ENCODE results near the gene DYNLT5. TPM values are rescaled to one million over a fixed set of nuclear protein-coding genes. Genes with fewer than 3 reads are reported as not detected.
A peak's percentile ranks its signal among the peaks of the same experiment; 100 is the strongest.

The DYNLT5 gene
- total and polyA plus RNA-seq, 4 donors, result 0.55 to 3.1 (median 1.5) TPM

- no peaks in the 10 kb centered on the region for H3K9me3 ChIP-seq (ENCODE audit: control insufficient read depth in 4 of 4, low read length in 3 of 4)
- H3K27ac ChIP-seq (ENCODE audit: low read depth in 1 of 2, low read length in 2 of 2), result no peak overlapping the region
- H3K4me3 ChIP-seq (ENCODE audit: low read depth in 1 of 3, low read length in 3 of 3), result no peak overlapping the region
- WGBS, result 34% methylated on average over 2 of the region's 2 CpGs
- no peak for TF ChIP-seq TAF1 (conservative IDR thresholded peaks at IDR 0.05)
- no peak for TF ChIP-seq FOXA1 (IDR thresholded peaks at IDR 0.05)
- no peak for TF ChIP-seq JUND (IDR thresholded peaks at IDR 0.05)
- peak; percentile 85 to 89 for TF ChIP-seq HNF4A (conservative IDR thresholded peaks at IDR 0.05)
- TF ChIP-seq ZBTB33 (IDR thresholded peaks at IDR 0.05), result no peak
- no peak for TF ChIP-seq YY1 (IDR thresholded peaks at IDR 0.05)
- peak; percentile 90 for TF ChIP-seq SP1 (IDR thresholded peaks at IDR 0.05)
- no peak for TF ChIP-seq CTCF (IDR thresholded peaks at IDR 0.05; ENCODE audit: low read depth, low read length, missing input control)
- peak; percentile 6 to 14 for TF ChIP-seq RXRA (IDR thresholded peaks at IDR 0.05)
- no peak for TF ChIP-seq RAD21 (IDR thresholded peaks at IDR 0.05)
- no peak for TF ChIP-seq NR2F2 (IDR thresholded peaks at IDR 0.05)
- TF ChIP-seq HNF4G (IDR thresholded peaks at IDR 0.05), result peak; percentile 66
- TF ChIP-seq REST (IDR thresholded peaks at IDR 0.05), result peak; percentile 39
- no peaks in the 10 kb centered on the region for H3K27me3 ChIP-seq (ENCODE audit: control insufficient read depth in 4 of 4, insufficient read depth in 4 of 4, low read length in 3 of 4)
- H3K4me1 ChIP-seq (ENCODE audit: control insufficient read depth in 4 of 4, insufficient read depth in 4 of 4, low read length in 3 of 4), result peaks cover 3 to 13% (median 6%) of the 10 kb centered on the region in 4 donors
- H3K9ac ChIP-seq (ENCODE audit: low read depth in 1 of 2, low read length in 2 of 2), result no peak overlapping the region
- no peak for DNase-seq (ENCODE audit: low spot score)
- no peaks in the 10 kb centered on the region for H3K36me3 ChIP-seq (ENCODE audit: control insufficient read depth in 4 of 4, insufficient read depth in 3 of 4, low read depth in 1 of 4, low read length in 3 of 4)
Measured at GRCh38 chr1:66737836-66738235, 14.4 kb upstream of the DYNLT5 start.

- DNase-seq (ENCODE audit: low spot score), result no peak
- no peak overlapping the region for H3K27ac ChIP-seq (ENCODE audit: low read depth in 1 of 2, low read length in 2 of 2)
- no peak overlapping the region for H3K9ac ChIP-seq (ENCODE audit: low read depth in 1 of 2, low read length in 2 of 2)
- no peaks in the 10 kb centered on the region for H3K36me3 ChIP-seq (ENCODE audit: control insufficient read depth in 4 of 4, insufficient read depth in 3 of 4, low read depth in 1 of 4, low read length in 3 of 4)
- WGBS, result 84% methylated on average over 9 of the region's 9 CpGs
- H3K9me3 ChIP-seq (ENCODE audit: control insufficient read depth in 4 of 4, low read length in 3 of 4), result no peaks in the 10 kb centered on the region
- no peaks in the 10 kb centered on the region for H3K27me3 ChIP-seq (ENCODE audit: control insufficient read depth in 4 of 4, insufficient read depth in 4 of 4, low read length in 3 of 4)
- peaks cover 0 to 10% (median 4%) of the 10 kb centered on the region in 4 donors for H3K4me1 ChIP-seq (ENCODE audit: control insufficient read depth in 4 of 4, insufficient read depth in 4 of 4, low read length in 3 of 4)
- H3K4me3 ChIP-seq (ENCODE audit: low read depth in 1 of 3, low read length in 3 of 3), result no peak overlapping the region
- no peak for TF ChIP-seq GABPA (IDR thresholded peaks at IDR 0.05 in 1 of 2, conservative IDR thresholded peaks at IDR 0.05 in 1 of 2)
- TF ChIP-seq YY1 (IDR thresholded peaks at IDR 0.05), result no peak
- TF ChIP-seq NR2F2 (IDR thresholded peaks at IDR 0.05), result no peak
- TF ChIP-seq ZBTB33 (IDR thresholded peaks at IDR 0.05), result no peak
- TF ChIP-seq HNF4G (IDR thresholded peaks at IDR 0.05), result no peak
- TF ChIP-seq FOXA2 (IDR thresholded peaks at IDR 0.05), result no peak
- TF ChIP-seq RAD21 (IDR thresholded peaks at IDR 0.05), result no peak
- no peak for TF ChIP-seq SP1 (IDR thresholded peaks at IDR 0.05)
- TF ChIP-seq REST (IDR thresholded peaks at IDR 0.05), result no peak
- TF ChIP-seq EGR1 (IDR thresholded peaks at IDR 0.05; ENCODE audit: low read depth in 2 of 2), result no peak
- no peak for TF ChIP-seq RXRA (IDR thresholded peaks at IDR 0.05)
- TF ChIP-seq HNF4A (conservative IDR thresholded peaks at IDR 0.05), result no peak
- no peak for TF ChIP-seq TAF1 (conservative IDR thresholded peaks at IDR 0.05)
- TF ChIP-seq FOXA1 (IDR thresholded peaks at IDR 0.05), result no peak
- TF ChIP-seq JUND (IDR thresholded peaks at IDR 0.05), result no peak
- no peak for TF ChIP-seq ATF3 (IDR thresholded peaks at IDR 0.05)
Measured at GRCh38 chr1:66739401-66740157, 12.7 kb upstream of the DYNLT5 start.

Data from liver (tissue), 9 donors.